ENCODE data around the gene VAT1L.

DNA sequence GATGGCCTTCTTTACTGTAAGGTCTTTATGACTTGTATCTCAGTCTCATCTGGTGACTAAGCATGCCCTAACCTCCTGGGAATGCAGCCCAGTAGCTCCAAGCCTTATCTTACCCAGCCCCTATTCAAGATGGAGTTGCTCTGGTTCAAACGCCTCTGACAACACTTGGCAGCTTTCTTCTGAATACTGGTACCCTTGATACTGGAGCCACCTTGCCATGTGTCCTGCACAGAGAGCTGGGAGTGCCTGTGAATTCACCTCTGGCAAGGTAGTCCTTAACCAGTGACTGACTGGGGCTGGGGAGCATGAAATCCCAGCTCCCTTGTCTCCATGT, 48.8 kb upstream of the VAT1L start:
- TF ChIP-seq, protein P1, sequence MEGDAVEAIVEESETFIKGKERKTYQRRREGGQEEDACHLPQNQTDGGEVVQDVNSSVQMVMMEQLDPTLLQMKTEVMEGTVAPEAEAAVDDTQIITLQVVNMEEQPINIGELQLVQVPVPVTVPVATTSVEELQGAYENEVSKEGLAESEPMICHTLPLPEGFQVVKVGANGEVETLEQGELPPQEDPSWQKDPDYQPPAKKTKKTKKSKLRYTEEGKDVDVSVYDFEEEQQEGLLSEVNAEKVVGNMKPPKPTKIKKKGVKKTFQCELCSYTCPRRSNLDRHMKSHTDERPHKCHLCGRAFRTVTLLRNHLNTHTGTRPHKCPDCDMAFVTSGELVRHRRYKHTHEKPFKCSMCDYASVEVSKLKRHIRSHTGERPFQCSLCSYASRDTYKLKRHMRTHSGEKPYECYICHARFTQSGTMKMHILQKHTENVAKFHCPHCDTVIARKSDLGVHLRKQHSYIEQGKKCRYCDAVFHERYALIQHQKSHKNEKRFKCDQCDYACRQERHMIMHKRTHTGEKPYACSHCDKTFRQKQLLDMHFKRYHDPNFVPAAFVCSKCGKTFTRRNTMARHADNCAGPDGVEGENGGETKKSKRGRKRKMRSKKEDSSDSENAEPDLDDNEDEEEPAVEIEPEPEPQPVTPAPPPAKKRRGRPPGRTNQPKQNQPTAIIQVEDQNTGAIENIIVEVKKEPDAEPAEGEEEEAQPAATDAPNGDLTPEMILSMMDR (IDR thresholded peaks at IDR 0.05) = no peak
- TF ChIP-seq POLR2AphosphoS5 (IDR thresholded peaks at IDR 0.05) (no peak), EP300 (IDR thresholded peaks at IDR 0.05) (no peak)
